HG03469 (cell line): Measurements from ENCODE around the gene EXTL2.
"Not testable (repeated sequence)": the region's sequence is repeated elsewhere in the genome, so short reads cannot be mapped to it uniquely, and the experiment has no call there.

ENCODE experiments used
- ATAC-seq: cut with Tn5 transposase; IDR thresholded peaks from one replicate; pipeline ENCODE4 v1.9.1; 2021; ENCODE audit warnings: mild to moderate bottlenecking, moderate library complexity, moderate number of reproducible peaks; ENCODE audit not compliant: unreplicated experiment

The EXTL2 gene

GRCh38 chr1:100903777-100904176 lies 9.1 kb upstream of the EXTL2 start:
- ATAC-seq = no peak

- ATAC-seq = no peak
Observed at GRCh38 chr1:100902365-100902764, 7.7 kb upstream of the EXTL2 start.

GRCh38 chr1:100896481-100896982 lies 1.9 kb upstream of the EXTL2 start:
- peak; percentile 37 for ATAC-seq

DNA sequence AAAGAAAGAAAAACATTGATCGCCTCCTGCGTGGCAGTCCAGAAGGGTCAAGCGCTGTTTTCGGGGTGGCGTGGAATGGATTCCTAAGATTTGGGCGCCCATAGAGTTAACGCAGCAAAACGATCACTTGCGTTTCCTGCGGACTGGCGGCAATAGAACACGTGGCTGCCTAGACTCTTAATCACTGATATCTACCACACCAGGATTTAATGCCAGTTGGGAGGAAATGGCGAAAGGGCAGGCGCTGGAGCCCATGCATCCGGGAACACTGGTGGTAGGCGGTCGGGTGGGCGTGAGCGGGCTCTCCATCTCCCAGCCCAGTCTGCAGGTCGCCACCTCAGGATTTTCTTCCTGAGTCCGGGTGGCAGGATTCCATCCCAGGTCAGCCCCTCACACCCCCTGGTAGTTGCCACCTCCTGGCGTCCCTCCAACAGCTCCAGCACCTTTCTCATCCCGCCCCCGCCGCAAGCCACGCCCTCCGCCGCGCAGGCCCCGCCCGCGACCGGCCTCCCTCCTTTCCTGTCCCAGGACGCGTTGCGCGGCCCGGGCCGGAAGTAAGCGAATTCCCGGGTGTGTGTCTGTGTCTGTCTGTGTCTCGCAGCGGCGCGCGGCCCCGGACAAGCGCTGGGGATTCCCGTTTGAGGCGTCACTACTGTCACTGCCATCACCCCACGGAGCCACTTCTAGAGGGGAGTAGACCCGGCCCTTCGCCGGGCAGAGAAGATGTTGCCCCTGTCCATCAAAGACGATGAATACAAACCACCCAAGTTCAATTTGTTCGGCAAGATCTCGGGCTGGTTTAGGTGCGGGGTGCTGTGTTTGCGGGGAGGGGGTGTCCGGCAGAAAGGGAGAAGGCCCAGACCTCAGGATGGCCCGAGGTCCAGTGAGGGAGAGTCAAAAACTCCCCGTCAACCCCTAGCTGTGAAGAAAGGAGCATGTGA lies 1.2 kb upstream of the EXTL2 start, which contains the start of gene SLC30A7:
Gene SLC30A7 (plus strand): TSS at position 551 of the 941 bp plus-strand sequence. CDS start 173 bp downstream, at position 724.
- ATAC-seq = peak; percentile 71

- no peak for ATAC-seq
Observed at GRCh38 chr1:100893718-100894117, 924 bp downstream of the EXTL2 start.

DNA sequence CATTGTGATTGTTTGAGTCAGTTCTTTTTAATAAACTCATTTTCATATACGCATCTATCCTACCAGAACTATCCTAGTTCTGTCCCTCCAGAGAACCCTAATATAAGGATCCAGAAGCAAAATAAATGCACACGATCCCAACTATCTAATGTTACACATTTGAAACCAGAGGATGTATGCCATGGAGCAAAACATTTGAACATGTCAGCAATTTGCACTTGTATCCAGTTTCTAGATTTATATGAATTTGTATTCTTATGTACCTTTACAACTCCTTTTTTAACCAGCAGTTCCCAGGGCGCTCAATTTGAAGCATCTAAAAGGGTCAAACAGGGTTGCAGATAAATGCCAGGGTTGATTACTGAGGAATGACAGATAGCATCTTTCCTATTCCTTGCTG lies 2.1 kb downstream of the EXTL2 start:
- ATAC-seq = no peak

GRCh38 chr1:100891380-100891779 lies 3.3 kb downstream of the EXTL2 start:
- no peak for ATAC-seq

GRCh38 chr1:100889869-100890482 lies 4.7 kb downstream of the EXTL2 start:
- not testable (repeated sequence) for ATAC-seq

DNA sequence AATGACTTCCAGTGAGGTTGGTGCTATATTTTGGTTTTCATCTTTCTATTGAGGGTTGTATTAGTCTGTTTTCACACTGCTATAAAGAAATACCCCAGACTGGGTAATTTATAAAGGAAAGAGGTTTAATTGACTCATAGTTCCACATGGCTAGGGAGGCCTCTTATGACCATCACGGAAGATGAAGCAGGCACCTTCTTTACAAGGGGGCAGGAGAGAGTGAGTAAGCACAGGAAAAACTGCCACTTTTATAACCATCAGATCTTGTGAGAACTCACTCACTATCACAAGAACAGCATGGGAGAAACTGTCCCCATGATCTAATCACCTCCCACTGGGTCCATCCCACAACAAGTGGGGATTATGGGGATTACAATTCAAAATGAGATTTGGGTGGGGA lies 5.6 kb downstream of the EXTL2 start:
- not testable (repeated sequence) for ATAC-seq

DNA sequence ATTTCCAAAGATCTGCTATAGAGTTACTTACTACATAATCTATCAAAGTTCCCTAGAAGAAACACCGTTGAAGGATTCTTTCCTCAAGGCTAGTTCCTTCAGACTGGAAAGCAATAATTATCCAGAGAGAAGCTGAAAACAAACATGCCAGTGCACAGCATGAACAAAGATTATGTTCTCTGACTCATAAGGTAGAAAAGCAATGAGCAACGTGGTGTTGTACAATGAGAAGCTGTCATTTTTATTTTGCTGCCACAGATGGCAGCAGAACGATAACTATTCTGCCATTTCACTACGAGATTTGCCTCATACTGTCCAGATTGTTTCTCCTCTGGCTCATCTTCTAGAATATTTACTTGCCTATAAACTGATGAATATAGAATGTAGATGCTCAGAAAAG lies 10.7 kb downstream of the EXTL2 start:
- ATAC-seq = no peak

DNA sequence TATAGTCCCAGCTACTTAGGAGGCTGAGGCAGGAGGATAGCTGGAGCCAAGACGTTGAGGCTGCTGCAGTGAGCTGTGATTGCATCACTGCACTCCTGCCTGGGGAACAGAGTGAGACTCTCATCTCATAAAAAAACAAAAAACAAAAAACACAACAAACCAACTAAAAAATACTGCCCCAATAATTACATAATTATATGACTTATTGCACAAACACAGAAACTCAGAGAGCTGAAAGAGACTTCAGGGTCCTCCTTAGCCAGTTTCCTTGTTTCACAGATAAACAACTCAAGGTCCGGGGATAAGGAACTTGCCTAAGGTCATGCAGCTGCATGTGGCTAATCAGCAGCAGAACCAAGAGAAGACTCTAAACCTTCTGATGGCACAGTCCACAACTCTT lies 11.9 kb downstream of the EXTL2 start:
- ATAC-seq = no peak

DNA sequence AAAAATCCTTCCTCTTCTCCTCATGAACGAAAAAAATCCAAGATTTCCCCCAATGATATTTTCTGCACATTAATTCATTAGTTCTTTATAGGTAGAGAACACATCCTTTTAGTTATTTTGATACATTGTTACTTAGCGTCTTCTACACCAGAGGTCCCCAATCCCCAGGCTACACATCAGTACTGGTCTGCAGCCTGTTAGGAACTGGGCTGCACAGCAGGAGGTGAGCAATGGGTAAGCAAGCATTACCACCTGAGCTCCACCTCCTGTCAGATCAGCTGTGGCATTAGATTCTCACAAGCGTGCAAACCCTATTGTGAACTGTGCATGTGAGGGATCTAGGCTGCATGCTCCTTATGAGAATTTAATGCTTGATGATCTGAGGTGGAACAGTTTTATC lies 13.0 kb downstream of the EXTL2 start:
- no peak for ATAC-seq

GRCh38 chr1:100879422-100879821 lies 15.2 kb downstream of the EXTL2 start:
- no peak for ATAC-seq

GRCh38 chr1:100876291-100876690 lies 18.4 kb downstream of the EXTL2 start:
- no peak for ATAC-seq

- ATAC-seq = no peak
Observed at GRCh38 chr1:100875228-100875627, 19.4 kb downstream of the EXTL2 start.

DNA sequence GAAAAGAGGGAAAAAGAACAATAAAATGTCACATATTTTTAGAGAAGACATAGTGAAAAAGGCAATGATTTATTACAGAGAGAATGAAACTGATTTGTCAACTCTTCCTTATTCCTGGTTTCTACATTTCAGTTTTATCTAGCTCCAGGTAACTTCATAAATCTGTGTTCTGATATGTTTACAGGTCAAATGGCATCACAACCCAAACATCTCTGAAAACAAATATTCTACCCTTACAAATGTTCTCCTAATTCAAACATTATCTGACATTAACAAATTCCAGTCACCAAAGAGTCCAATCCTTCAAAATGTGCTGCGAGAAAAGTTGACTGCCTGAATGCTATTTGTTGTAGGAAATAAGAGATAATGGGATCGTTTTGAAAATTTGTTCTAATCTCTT lies 20.2 kb downstream of the EXTL2 start:
- no peak for ATAC-seq

DNA sequence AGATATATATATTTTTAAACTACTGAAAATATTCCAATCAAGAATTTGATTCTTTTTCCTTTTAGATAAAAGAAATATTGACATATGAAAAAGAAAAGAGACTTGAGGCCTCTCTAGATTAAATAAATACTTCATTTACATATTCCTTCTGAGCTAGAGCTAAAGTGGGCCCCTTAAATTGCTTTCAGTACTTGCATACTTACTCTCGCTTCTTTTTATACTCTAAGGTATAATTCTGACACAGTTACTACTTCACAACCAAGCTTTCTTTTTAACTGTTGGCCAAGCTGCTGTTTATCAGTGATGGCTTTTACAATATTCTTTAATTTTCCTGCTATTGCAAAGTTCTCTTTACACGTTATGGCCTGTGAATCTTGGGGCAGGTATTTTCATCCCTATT lies 24.6 kb downstream of the EXTL2 start:
- ATAC-seq = no peak

DNA sequence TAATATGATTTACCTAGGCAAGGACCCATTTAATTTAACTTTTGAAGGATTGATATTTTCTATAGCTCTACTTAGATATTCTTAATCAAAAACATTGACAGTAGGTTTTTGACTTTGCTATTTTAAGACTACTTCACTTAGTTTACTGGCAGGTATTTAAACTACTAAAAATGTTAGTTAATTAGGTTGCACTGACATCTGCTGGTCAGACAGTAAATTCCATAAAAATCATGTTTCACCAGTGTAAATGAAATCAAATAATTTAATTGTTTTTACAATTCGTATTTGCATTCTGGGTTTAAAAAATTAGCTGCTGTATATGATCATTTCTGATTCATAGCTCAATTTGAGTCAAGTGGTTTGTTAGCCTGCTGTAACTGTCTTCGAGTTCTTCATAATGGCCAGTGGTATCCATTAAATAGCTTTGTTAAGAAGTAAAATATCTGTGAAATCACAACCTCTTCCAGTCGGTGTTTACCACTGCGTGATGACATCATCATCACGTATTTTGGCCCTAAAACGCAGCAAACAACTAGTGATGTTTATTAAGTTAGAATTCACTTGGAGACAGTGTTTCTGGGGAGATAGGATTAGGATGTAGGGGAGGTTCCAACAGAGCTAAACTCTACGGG lies 26.2 kb downstream of the EXTL2 start:
- no peak for ATAC-seq

- no peak for ATAC-seq
Observed at GRCh38 chr1:100866901-100867206, 27.8 kb downstream of the EXTL2 start.

GRCh38 chr1:100866041-100866900 lies 28.4 kb downstream of the EXTL2 start:
- ATAC-seq = no peak

- ATAC-seq = no peak
Observed at GRCh38 chr1:100862591-100862990, 32.1 kb downstream of the EXTL2 start.
